Body of pancreas (tissue), 4 donors: ENCODE results near the gene ZNF584.

Experiments
- CTCF ChIP-seq, 7 experiments: fragments of 450-650 bp in 4 of 7; fragments of 200-600 bp in 3 of 7; sonication (generic) in 3 of 7; IDR thresholded peaks; one replicate each; pipeline ENCODE4 v1.5.1; 2016 to 2019; ENCODE audit warnings: antibody characterized with exemption in 7 of 7
- POLR2A ChIP-seq, 3 donors: fragments of 450-650 bp; IDR thresholded peaks; one replicate each; pipeline ENCODE4 v1.6.1; 2016; ENCODE audit warnings: antibody characterized with exemption in 3 of 3, mild to moderate bottlenecking in 2 of 3

- TF ChIP-seq POLR2A (IDR thresholded peaks at IDR 0.05) (no peak), CTCF (IDR thresholded peaks at IDR 0.05) (no peak)
Measured at GRCh38 chr19:58368561-58369360, 39.7 kb upstream of the ZNF584 start.
